Measurements from ENCODE around the gene CAMK1D.

Gene CAMK1D

DNA sequence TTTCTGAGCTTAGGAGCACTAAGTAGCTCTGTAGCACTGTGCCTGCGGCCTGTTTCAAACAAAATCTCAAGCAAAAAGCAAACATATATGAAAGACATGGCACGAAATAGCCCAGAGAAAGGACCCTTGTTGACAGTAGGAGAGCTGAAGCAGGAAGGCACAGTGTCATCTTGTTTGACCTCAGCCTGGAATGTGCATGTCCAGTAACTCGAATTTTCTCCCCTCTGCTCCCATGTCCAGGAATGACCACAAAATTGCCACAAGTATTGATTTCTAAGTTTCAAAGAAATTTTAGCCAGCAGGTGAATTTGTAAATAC lies 351.2 kb downstream of the CAMK1D start:
- no peaks in the 10 kb centered on the region for H3K27me3 ChIP-seq (ENCODE audit: insufficient read depth, low read length)
- H3K36me3 ChIP-seq (ENCODE audit: insufficient read depth, low read length): no peaks in the 10 kb centered on the region
- no peaks in the 10 kb centered on the region for H3F3A ChIP-seq (ENCODE audit: insufficient read depth, low read length)
- H3K4me2 ChIP-seq (ENCODE audit: low read length): no peak overlapping the region
- TF ChIP-seq EZH2 (IDR thresholded peaks at IDR 0.05; ENCODE audit: borderline replicate concordance, low read length): no peak
- TF ChIP-seq, protein P1, sequence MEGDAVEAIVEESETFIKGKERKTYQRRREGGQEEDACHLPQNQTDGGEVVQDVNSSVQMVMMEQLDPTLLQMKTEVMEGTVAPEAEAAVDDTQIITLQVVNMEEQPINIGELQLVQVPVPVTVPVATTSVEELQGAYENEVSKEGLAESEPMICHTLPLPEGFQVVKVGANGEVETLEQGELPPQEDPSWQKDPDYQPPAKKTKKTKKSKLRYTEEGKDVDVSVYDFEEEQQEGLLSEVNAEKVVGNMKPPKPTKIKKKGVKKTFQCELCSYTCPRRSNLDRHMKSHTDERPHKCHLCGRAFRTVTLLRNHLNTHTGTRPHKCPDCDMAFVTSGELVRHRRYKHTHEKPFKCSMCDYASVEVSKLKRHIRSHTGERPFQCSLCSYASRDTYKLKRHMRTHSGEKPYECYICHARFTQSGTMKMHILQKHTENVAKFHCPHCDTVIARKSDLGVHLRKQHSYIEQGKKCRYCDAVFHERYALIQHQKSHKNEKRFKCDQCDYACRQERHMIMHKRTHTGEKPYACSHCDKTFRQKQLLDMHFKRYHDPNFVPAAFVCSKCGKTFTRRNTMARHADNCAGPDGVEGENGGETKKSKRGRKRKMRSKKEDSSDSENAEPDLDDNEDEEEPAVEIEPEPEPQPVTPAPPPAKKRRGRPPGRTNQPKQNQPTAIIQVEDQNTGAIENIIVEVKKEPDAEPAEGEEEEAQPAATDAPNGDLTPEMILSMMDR (IDR thresholded peaks at IDR 0.05; ENCODE audit: low read length): no peak
- H4K20me1 ChIP-seq (ENCODE audit: insufficient read depth, low read length): no peaks in the 10 kb centered on the region
- no peak overlapping the region for H3K27ac ChIP-seq (ENCODE audit: low read depth, low read length, poor library complexity, severe bottlenecking)
- H3K9me2 ChIP-seq (ENCODE audit: low read depth, low read length): no peaks in the 10 kb centered on the region
- no peak overlapping the region for H3K9ac ChIP-seq (ENCODE audit: low read length)
- H2AFZ ChIP-seq (ENCODE audit: low read length): no peak overlapping the region
- no peaks in the 10 kb centered on the region for H3K9me3 ChIP-seq (ENCODE audit: low read length)
- no peaks in the 10 kb centered on the region for H3K4me1 ChIP-seq (ENCODE audit: insufficient read depth, low read length, severe bottlenecking)
- no peak overlapping the region for H3K4me3 ChIP-seq (ENCODE audit: low read depth, low read length, poor library complexity, severe bottlenecking)
- H3K79me2 ChIP-seq (ENCODE audit: insufficient read depth, low read length): no peaks in the 10 kb centered on the region

DNA sequence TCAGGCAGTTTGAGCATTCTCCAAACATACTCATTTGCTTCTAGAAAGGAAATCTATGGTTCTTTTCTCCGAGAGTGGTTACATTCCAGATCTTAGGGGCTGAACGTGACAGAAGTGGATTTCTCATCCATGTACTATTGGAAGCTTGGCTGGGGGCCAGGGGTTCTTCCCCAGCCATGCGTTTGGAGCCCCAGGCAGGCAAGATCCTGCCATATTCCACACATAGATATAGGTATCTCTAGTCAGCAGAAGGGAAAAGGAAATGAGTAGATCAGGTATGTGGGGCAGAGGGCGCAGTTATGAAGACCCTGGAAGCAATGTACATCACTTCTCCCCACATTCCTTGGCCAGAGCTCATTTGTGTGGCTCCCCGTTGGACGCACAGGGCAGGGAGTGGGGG lies 352.3 kb downstream of the CAMK1D start:
- Histone ChIP-seq H2AFZ (ENCODE audit: low read length) (no peak overlapping the region), H3K4me2 (ENCODE audit: low read length) (no peak overlapping the region), H3F3A (ENCODE audit: insufficient read depth, low read length) (no peaks in the 10 kb centered on the region), H3K4me3 (ENCODE audit: low read depth, low read length, poor library complexity, severe bottlenecking) (no peak overlapping the region), H3K9ac (ENCODE audit: low read length) (no peak overlapping the region), H3K9me3 (ENCODE audit: low read length) (no peaks in the 10 kb centered on the region), H3K27me3 (ENCODE audit: insufficient read depth, low read length) (no peaks in the 10 kb centered on the region), H3K9me2 (ENCODE audit: low read depth, low read length) (no peaks in the 10 kb centered on the region), H4K20me1 (ENCODE audit: insufficient read depth, low read length) (no peaks in the 10 kb centered on the region), H3K79me2 (ENCODE audit: insufficient read depth, low read length) (no peaks in the 10 kb centered on the region), H3K36me3 (ENCODE audit: insufficient read depth, low read length) (no peaks in the 10 kb centered on the region), H3K27ac (ENCODE audit: low read depth, low read length, poor library complexity, severe bottlenecking) (no peak overlapping the region), H3K4me1 (ENCODE audit: insufficient read depth, low read length, severe bottlenecking) (no peaks in the 10 kb centered on the region)
- TF ChIP-seq EZH2 (IDR thresholded peaks at IDR 0.05; ENCODE audit: borderline replicate concordance, low read length): no peak
- TF ChIP-seq, protein P1 (IDR thresholded peaks at IDR 0.05; ENCODE audit: low read length): no peak

DNA sequence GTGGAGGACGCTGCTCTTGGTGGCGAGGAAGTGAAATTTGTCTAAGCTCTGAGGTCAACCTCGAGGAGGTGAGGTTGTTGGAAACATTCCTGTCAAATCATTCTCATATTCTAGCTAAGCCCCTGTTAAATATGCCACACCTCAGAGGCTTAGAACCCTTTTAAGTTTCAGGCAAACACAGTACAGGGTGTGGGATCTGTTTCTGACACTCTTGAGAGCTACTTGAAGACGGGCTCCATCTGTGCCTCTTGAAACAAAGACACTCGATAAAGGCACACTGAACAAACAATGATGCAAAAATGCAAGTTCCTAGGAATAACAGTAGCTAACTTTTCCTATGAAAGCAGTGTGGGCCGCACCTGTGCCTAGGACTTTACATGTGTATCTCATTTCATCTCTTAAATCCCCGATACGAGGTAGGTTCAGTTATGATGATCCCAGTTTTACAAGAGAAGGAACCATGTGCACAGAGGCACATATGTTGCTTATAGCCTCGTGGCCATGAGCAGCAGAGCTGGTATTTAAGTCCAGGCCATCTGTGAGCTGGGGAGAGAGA lies 352.9 kb downstream of the CAMK1D start:
- Histone ChIP-seq H3F3A (ENCODE audit: insufficient read depth, low read length) (no peaks in the 10 kb centered on the region), H3K9me3 (ENCODE audit: low read length) (no peaks in the 10 kb centered on the region), H3K79me2 (ENCODE audit: insufficient read depth, low read length) (no peaks in the 10 kb centered on the region), H2AFZ (ENCODE audit: low read length) (no peak overlapping the region), H3K27me3 (ENCODE audit: insufficient read depth, low read length) (no peaks in the 10 kb centered on the region), H3K4me2 (ENCODE audit: low read length) (no peak overlapping the region), H3K9me2 (ENCODE audit: low read depth, low read length) (no peaks in the 10 kb centered on the region), H3K9ac (ENCODE audit: low read length) (no peak overlapping the region), H3K4me3 (ENCODE audit: low read depth, low read length, poor library complexity, severe bottlenecking) (no peak overlapping the region), H4K20me1 (ENCODE audit: insufficient read depth, low read length) (no peaks in the 10 kb centered on the region), H3K4me1 (ENCODE audit: insufficient read depth, low read length, severe bottlenecking) (no peaks in the 10 kb centered on the region), H3K27ac (ENCODE audit: low read depth, low read length, poor library complexity, severe bottlenecking) (no peak overlapping the region), H3K36me3 (ENCODE audit: insufficient read depth, low read length) (no peaks in the 10 kb centered on the region)
- TF ChIP-seq, protein P1 (IDR thresholded peaks at IDR 0.05; ENCODE audit: low read length): no peak
- no peak for TF ChIP-seq EZH2 (IDR thresholded peaks at IDR 0.05; ENCODE audit: borderline replicate concordance, low read length)
